ENCODE measurements around the gene UGT2A1.

Gene UGT2A1

GRCh38 chr4:69649207-69649606 lies 3.8 kb downstream of the UGT2A1 start:
- peaks cover 8% of the 10 kb centered on the region for H3K9me3 Mint-ChIP-seq
- H3K36me3 Mint-ChIP-seq (ENCODE audit: insufficient read depth): no peaks in the 10 kb centered on the region
- H3K27ac Mint-ChIP-seq (ENCODE audit: low read depth): no peak overlapping the region
- H3K27me3 Mint-ChIP-seq: no peaks in the 10 kb centered on the region
- no peak for DNase-seq (ENCODE audit: low spot score in 2 of 2)
- H3K4me3 Mint-ChIP-seq: no peak overlapping the region
- no peaks in the 10 kb centered on the region for H3K4me1 Mint-ChIP-seq
- ATAC-seq (replicated peaks; ENCODE audit: extremely low read depth, poor library complexity, severe bottlenecking): no peak

GRCh38 chr4:69642961-69643360 lies 10.1 kb downstream of the UGT2A1 start:
- peaks cover 14% of the 10 kb centered on the region for H3K9me3 Mint-ChIP-seq
- H3K4me1 Mint-ChIP-seq: no peaks in the 10 kb centered on the region
- no peaks in the 10 kb centered on the region for H3K27me3 Mint-ChIP-seq
- no peak overlapping the region for H3K4me3 Mint-ChIP-seq
- no peak for ATAC-seq (replicated peaks; ENCODE audit: extremely low read depth, poor library complexity, severe bottlenecking)
- no peak for DNase-seq (ENCODE audit: low spot score in 2 of 2)
- no peaks in the 10 kb centered on the region for H3K36me3 Mint-ChIP-seq (ENCODE audit: insufficient read depth)
- no peak overlapping the region for H3K27ac Mint-ChIP-seq (ENCODE audit: low read depth)

- peaks cover 13% of the 10 kb centered on the region for H3K9me3 Mint-ChIP-seq
- H3K36me3 Mint-ChIP-seq (ENCODE audit: insufficient read depth): no peaks in the 10 kb centered on the region
- H3K4me3 Mint-ChIP-seq: no peak overlapping the region
- DNase-seq (ENCODE audit: low spot score in 2 of 2): no peak
- no peak overlapping the region for H3K27ac Mint-ChIP-seq (ENCODE audit: low read depth)
- H3K4me1 Mint-ChIP-seq: no peaks in the 10 kb centered on the region
- no peaks in the 10 kb centered on the region for H3K27me3 Mint-ChIP-seq
- ATAC-seq (replicated peaks; ENCODE audit: extremely low read depth, poor library complexity, severe bottlenecking): no peak
Measured at GRCh38 chr4:69640289-69640688, 12.8 kb downstream of the UGT2A1 start.

- ATAC-seq (replicated peaks; ENCODE audit: extremely low read depth, poor library complexity, severe bottlenecking) (no peak), DNase-seq (ENCODE audit: low spot score in 2 of 2) (no peak)
- Mint-ChIP-seq H3K27ac (ENCODE audit: low read depth) (no peak within 1 kb of the TSS), H3K9me3 (peaks cover 12% of the 10 kb centered on the region), H3K4me1 (no peaks in the 10 kb centered on the region), H3K36me3 (ENCODE audit: insufficient read depth) (no peaks in the 10 kb centered on the region), H3K4me3 (no peak within 1 kb of the TSS), H3K27me3 (no peaks in the 10 kb centered on the region)
Measured at GRCh38 chr4:69639542-69639941, 13.5 kb downstream of the UGT2A1 start, which contains the start of gene UGT2A2. Gene UGT2A2, minus strand, starts transcription at chr4:69639642. Its CDS starts 2 bp downstream, at chr4:69639640.

- no peak for DNase-seq (ENCODE audit: low spot score in 2 of 2)
Measured at GRCh38 chr4:69617083-69617694, 35.9 kb downstream of the UGT2A1 start.

GRCh38 chr4:69610484-69610883 lies 42.6 kb downstream of the UGT2A1 start:
- ATAC-seq (replicated peaks; ENCODE audit: extremely low read depth, poor library complexity, severe bottlenecking): no peak
- DNase-seq (ENCODE audit: low spot score in 2 of 2): no peak

More at GRCh38 chr4:69617083-69617694, 35.9 kb downstream of the UGT2A1 start:
- Mint-ChIP-seq H3K9me3 (peaks cover 31% of the 10 kb centered on the region), H3K27ac (ENCODE audit: low read depth) (no peak overlapping the region), H3K36me3 (ENCODE audit: insufficient read depth) (peaks cover 1% of the 10 kb centered on the region), H3K4me3 (no peak overlapping the region), H3K27me3 (no peaks in the 10 kb centered on the region), H3K4me1 (no peaks in the 10 kb centered on the region)
- ATAC-seq (replicated peaks; ENCODE audit: extremely low read depth, poor library complexity, severe bottlenecking): no peak

GRCh38 chr4:69601065-69601464 lies 52.0 kb downstream of the UGT2A1 start:
- no peak for ATAC-seq (replicated peaks; ENCODE audit: extremely low read depth, poor library complexity, severe bottlenecking)
- DNase-seq (ENCODE audit: low spot score in 2 of 2): no peak
- H3K27me3 Mint-ChIP-seq: no peaks in the 10 kb centered on the region
- H3K27ac Mint-ChIP-seq (ENCODE audit: low read depth): no peak overlapping the region
- no peaks in the 10 kb centered on the region for H3K9me3 Mint-ChIP-seq
- no peak overlapping the region for H3K4me3 Mint-ChIP-seq
- H3K4me1 Mint-ChIP-seq: no peaks in the 10 kb centered on the region
- H3K36me3 Mint-ChIP-seq (ENCODE audit: insufficient read depth): no peaks in the 10 kb centered on the region

More at GRCh38 chr4:69610484-69610883, 42.6 kb downstream of the UGT2A1 start:
- peaks cover 1% of the 10 kb centered on the region for H3K36me3 Mint-ChIP-seq (ENCODE audit: insufficient read depth)
- H3K27me3 Mint-ChIP-seq: no peaks in the 10 kb centered on the region
- H3K9me3 Mint-ChIP-seq: peaks cover 9% of the 10 kb centered on the region
- H3K4me3 Mint-ChIP-seq: no peak overlapping the region
- no peak overlapping the region for H3K27ac Mint-ChIP-seq (ENCODE audit: low read depth)
- H3K4me1 Mint-ChIP-seq: no peaks in the 10 kb centered on the region

GRCh38 chr4:69600013-69600412 lies 53.0 kb downstream of the UGT2A1 start:
- Mint-ChIP-seq H3K4me1 (no peaks in the 10 kb centered on the region), H3K27ac (ENCODE audit: low read depth) (no peak overlapping the region), H3K27me3 (no peaks in the 10 kb centered on the region), H3K36me3 (ENCODE audit: insufficient read depth) (no peaks in the 10 kb centered on the region), H3K9me3 (no peaks in the 10 kb centered on the region), H3K4me3 (no peak overlapping the region)
- ATAC-seq (replicated peaks; ENCODE audit: extremely low read depth, poor library complexity, severe bottlenecking): no peak
- no peak for DNase-seq (ENCODE audit: low spot score in 2 of 2)

- no peak for ATAC-seq (replicated peaks; ENCODE audit: extremely low read depth, poor library complexity, severe bottlenecking)
Measured at GRCh38 chr4:69594382-69594781, 58.7 kb downstream of the UGT2A1 start.

GRCh38 chr4:69591364-69591763 lies 61.7 kb downstream of the UGT2A1 start:
- H3K27ac Mint-ChIP-seq (ENCODE audit: low read depth): no peak overlapping the region
- no peak for DNase-seq (ENCODE audit: low spot score in 2 of 2)
- no peak for ATAC-seq (replicated peaks; ENCODE audit: extremely low read depth, poor library complexity, severe bottlenecking)
- H3K9me3 Mint-ChIP-seq: peaks cover 11% of the 10 kb centered on the region
- H3K4me1 Mint-ChIP-seq: no peaks in the 10 kb centered on the region
- no peak overlapping the region for H3K4me3 Mint-ChIP-seq
- H3K27me3 Mint-ChIP-seq: no peaks in the 10 kb centered on the region
- H3K36me3 Mint-ChIP-seq (ENCODE audit: insufficient read depth): no peaks in the 10 kb centered on the region

More at GRCh38 chr4:69594382-69594781, 58.7 kb downstream of the UGT2A1 start:
- no peak overlapping the region for H3K4me3 Mint-ChIP-seq
- no peaks in the 10 kb centered on the region for H3K4me1 Mint-ChIP-seq
- peaks cover 11% of the 10 kb centered on the region for H3K9me3 Mint-ChIP-seq
- no peak for DNase-seq (ENCODE audit: low spot score in 2 of 2)
- H3K27ac Mint-ChIP-seq (ENCODE audit: low read depth): no peak overlapping the region
- H3K36me3 Mint-ChIP-seq (ENCODE audit: insufficient read depth): no peaks in the 10 kb centered on the region
- H3K27me3 Mint-ChIP-seq: no peaks in the 10 kb centered on the region

GRCh38 chr4:69589884-69590283 lies 63.2 kb downstream of the UGT2A1 start:
- Mint-ChIP-seq H3K4me1 (no peaks in the 10 kb centered on the region), H3K27me3 (no peaks in the 10 kb centered on the region), H3K36me3 (ENCODE audit: insufficient read depth) (no peaks in the 10 kb centered on the region), H3K4me3 (no peak overlapping the region), H3K27ac (ENCODE audit: low read depth) (no peak overlapping the region), H3K9me3 (peaks cover 11% of the 10 kb centered on the region)
- DNase-seq (ENCODE audit: low spot score in 2 of 2) (no peak), ATAC-seq (replicated peaks; ENCODE audit: extremely low read depth, poor library complexity, severe bottlenecking) (no peak)

- no peaks in the 10 kb centered on the region for H3K4me1 Mint-ChIP-seq
- no peaks in the 10 kb centered on the region for H3K27me3 Mint-ChIP-seq
- ATAC-seq (replicated peaks; ENCODE audit: extremely low read depth, poor library complexity, severe bottlenecking) (no peak), DNase-seq (ENCODE audit: low spot score in 2 of 2) (no peak)
- no peak overlapping the region for H3K4me3 Mint-ChIP-seq
- H3K36me3 Mint-ChIP-seq (ENCODE audit: insufficient read depth): no peaks in the 10 kb centered on the region
- no peak overlapping the region for H3K27ac Mint-ChIP-seq (ENCODE audit: low read depth)
- H3K9me3 Mint-ChIP-seq: peaks cover 3% of the 10 kb centered on the region
Measured at GRCh38 chr4:69584135-69584534, 68.9 kb downstream of the UGT2A1 start.

GRCh38 chr4:69583543-69583942 lies 69.5 kb downstream of the UGT2A1 start:
- Mint-ChIP-seq H3K9me3 (peaks cover 6% of the 10 kb centered on the region), H3K4me3 (no peak overlapping the region), H3K27ac (ENCODE audit: low read depth) (no peak overlapping the region), H3K27me3 (no peaks in the 10 kb centered on the region), H3K36me3 (ENCODE audit: insufficient read depth) (no peaks in the 10 kb centered on the region), H3K4me1 (no peaks in the 10 kb centered on the region)
- ATAC-seq (replicated peaks; ENCODE audit: extremely low read depth, poor library complexity, severe bottlenecking): no peak
- DNase-seq (ENCODE audit: low spot score in 2 of 2): no peak
